GM23338 (cell line): ENCODE measurements around the gene SIRPG. TPM values are rescaled to one million over a fixed set of nuclear protein-coding genes. Genes with fewer than 3 reads are reported as not detected.

Source experiments
- ATAC-seq: fragments of 200-7000 bp; cut with Tn5 transposase; 3 replicates; pipeline ENCODE4 v1.9.1; 2020
- DNase-seq: peaks from one replicate; pipeline ENCODE4 v3.0.0-alpha.2; 2015; ENCODE audit warnings: low spot score
- H2AFZ ChIP-seq: fragments of 200-600 bp; sonication (generic); 2 replicates; pipeline ENCODE4 v1.8.0; 2016; ENCODE audit warnings: antibody characterized with exemption, mild to moderate bottlenecking, moderate library complexity
- H3F3A ChIP-seq: fragments of 200-600 bp; sonication (generic); replicated peaks from 2 replicates; pipeline ENCODE4 v1.8.0; 2017; ENCODE audit warnings: antibody characterized with exemption, mixed run types, low read depth
- H3K27ac ChIP-seq: fragments of 200-600 bp; sonication (generic); 2 replicates; pipeline ENCODE4 v1.6.1; 2016; ENCODE audit warnings: low read depth
- H3K27me3 ChIP-seq: fragments of 200-600 bp; sonication (generic); 2 replicates; pipeline ENCODE4 v1.8.0; 2016; ENCODE audit warnings: mild to moderate bottlenecking, mixed run types, moderate library complexity; ENCODE audit not compliant: insufficient read depth
- H3K36me3 ChIP-seq: fragments of 200-600 bp; sonication (generic); 2 replicates; pipeline ENCODE4 v1.8.0; 2016; ENCODE audit warnings: mild to moderate bottlenecking; ENCODE audit not compliant: insufficient read depth
- H3K4me1 ChIP-seq: fragments of 200-600 bp; sonication (generic); 2 replicates; pipeline ENCODE4 v1.8.0; 2016; ENCODE audit warnings: mild to moderate bottlenecking, moderate library complexity; ENCODE audit not compliant: insufficient read depth
- H3K4me2 ChIP-seq: fragments of 200-600 bp; sonication (generic); 2 replicates; pipeline ENCODE4 v1.7.1; 2017; ENCODE audit warnings: mixed run types
- H3K4me3 ChIP-seq: fragments of 200-600 bp; sonication (generic); 2 replicates; pipeline ENCODE4 v1.6.1; 2016; ENCODE audit warnings: mixed run types
- H3K79me2 ChIP-seq: fragments of 200-600 bp; sonication (generic); replicated peaks from 2 replicates; pipeline ENCODE4 v1.8.0; 2017; ENCODE audit warnings: mild to moderate bottlenecking; ENCODE audit not compliant: insufficient read depth
- H3K9me2 ChIP-seq: fragments of 200-600 bp; sonication (generic); 2 replicates; pipeline ENCODE4 v1.8.0; 2017; ENCODE audit not compliant: insufficient read depth
- H4K20me1 ChIP-seq: fragments of 200-600 bp; sonication (generic); replicated peaks from 2 replicates; pipeline ENCODE4 v1.8.0; 2017; ENCODE audit warnings: mild to moderate bottlenecking; ENCODE audit not compliant: insufficient read depth
- H3K27ac Mint-ChIP-seq: 2 replicates; pipeline ENCODE4 v1.8.0; 2020; ENCODE audit warnings: inconsistent platforms, mild to moderate bottlenecking, moderate library complexity, mixed read lengths
- H3K27me3 Mint-ChIP-seq: 3 replicates; pipeline ENCODE4 v1.8.0; 2022; ENCODE audit warnings: low read depth, mild to moderate bottlenecking, moderate library complexity, mixed read lengths, inconsistent platforms; ENCODE audit not compliant: insufficient read depth, poor library complexity
- H3K36me3 Mint-ChIP-seq: 3 replicates; pipeline ENCODE4 v1.8.0; 2021; ENCODE audit warnings: low read depth, mild to moderate bottlenecking, inconsistent platforms, moderate library complexity, mixed read lengths
- H3K4me1 Mint-ChIP-seq: 3 replicates; pipeline ENCODE4 v1.8.0; 2020; ENCODE audit warnings: mild to moderate bottlenecking, inconsistent platforms, mixed read lengths
- H3K4me3 Mint-ChIP-seq: 3 replicates; pipeline ENCODE4 v1.8.0; 2021; ENCODE audit warnings: moderate library complexity, mild to moderate bottlenecking, inconsistent platforms, mixed read lengths
- H3K9me3 Mint-ChIP-seq: 3 replicates; pipeline ENCODE4 v1.8.0; 2020; ENCODE audit warnings: moderate library complexity, mild to moderate bottlenecking, inconsistent platforms, mixed read lengths
- CREB1 ChIP-seq: fragments of 250-450 bp; sonication (Bioruptor Pico); IDR thresholded peaks from 2 replicates; pipeline ENCODE4 v1.5.0; 2020; ENCODE audit warnings: low read depth, mild to moderate bottlenecking, moderate library complexity
- CTCF ChIP-seq, 2 experiments: fragments of 200-600 bp in 1 of 2; sonication (generic) in 1 of 2; conservative IDR thresholded peaks; 2 replicates each; pipeline versions ENCODE4 v1.5.1 to v1.6.1; 2016 to 2017; ENCODE audit warnings: antibody characterized with exemption in 2 of 2, low read depth in 2 of 2, mild to moderate bottlenecking in 2 of 2, moderate library complexity in 1 of 2
- ETS1 ChIP-seq: IDR thresholded peaks from 2 replicates; pipeline ENCODE4 v1.6.1; 2016; ENCODE audit warnings: antibody characterized with exemption
- EZH2 ChIP-seq: fragments of 200-600 bp; sonication (generic); IDR thresholded peaks from one replicate; pipeline ENCODE4 v1.8.0; 2017; ENCODE audit warnings: antibody characterized with exemption, mild to moderate bottlenecking, low read depth; ENCODE audit not compliant: unreplicated experiment
- EZH2phosphoT487 ChIP-seq: fragments of 200-600 bp; sonication (generic); IDR thresholded peaks from one replicate; pipeline ENCODE4 v1.8.1; 2018; ENCODE audit warnings: antibody characterized with exemption; ENCODE audit not compliant: unreplicated experiment
- JUNB ChIP-seq: IDR thresholded peaks from one replicate; pipeline ENCODE4 v1.6.1; 2016; ENCODE audit warnings: antibody characterized with exemption; ENCODE audit not compliant: unreplicated experiment
- NANOG ChIP-seq: IDR thresholded peaks from 2 replicates; pipeline ENCODE4 v1.6.1; 2016; ENCODE audit warnings: antibody characterized with exemption, borderline replicate concordance
- POLR2AphosphoS5 ChIP-seq: IDR thresholded peaks from 2 replicates; pipeline ENCODE4 v1.6.1; 2016; ENCODE audit warnings: antibody characterized with exemption, low read depth
- STAT1 ChIP-seq: IDR thresholded peaks from one replicate; pipeline ENCODE4 v1.6.1; 2016; ENCODE audit warnings: antibody characterized with exemption; ENCODE audit not compliant: unreplicated experiment
- ZNF114 ChIP-seq: fragments of 250-450 bp; sonication (Bioruptor Pico); IDR thresholded peaks from 2 replicates; pipeline ENCODE4 v1.5.0; 2020; ENCODE audit warnings: mild to moderate bottlenecking, moderate library complexity
- ZNF331 ChIP-seq: fragments of 250-450 bp; sonication (Bioruptor Pico); IDR thresholded peaks from 2 replicates; pipeline ENCODE4 v1.5.0; 2020; ENCODE audit warnings: low read depth, mild to moderate bottlenecking, moderate library complexity
- polyA plus RNA-seq: library from polyadenylated mRNA; unstranded; fragments of >200 nt; fragmentation: Nextera tagmentation; extraction: Ambion mirVana; gene quantifications from 2 replicates; pipeline ENCODE4 v1.2.1, GENCODE V29; 2016
- total RNA-seq: library from RNA; depleted of rRNA; stranded (reverse); fragments of >200 nt; shearing (Covaris generic); gene quantifications from 2 replicates; pipeline ENCODE4 v1.2.3, GENCODE V29; 2014
- TF ChIP-seq, protein P1 (sequence below): IDR thresholded peaks from one replicate; pipeline ENCODE4 v1.6.1; 2018; ENCODE audit warnings: antibody characterized with exemption; ENCODE audit not compliant: unreplicated experiment
- TF ChIP-seq, protein P2 (sequence below): fragments of 250-450 bp; sonication (Bioruptor Pico); IDR thresholded peaks from 2 replicates; pipeline ENCODE4 v1.5.0; 2020; ENCODE audit warnings: mild to moderate bottlenecking, moderate library complexity

SIRPG gene
- total and polyA plus RNA-seq, 2 experiments from 2014 or later: not detected

GRCh38 chr20:1595333-1595732 lies 62.2 kb downstream of the SIRPG start:
- Histone ChIP-seq H3K4me2 (no peak overlapping the region), H4K20me1 (no peaks in the 10 kb centered on the region), H3K27ac (no peak overlapping the region), H3K4me3 (no peak overlapping the region), H3K4me1 (no peaks in the 10 kb centered on the region), H2AFZ (no peak overlapping the region), H3F3A (no peaks in the 10 kb centered on the region), H3K27me3 (no peaks in the 10 kb centered on the region), H3K36me3 (no peaks in the 10 kb centered on the region), H3K79me2 (no peaks in the 10 kb centered on the region), H3K9me2 (no peaks in the 10 kb centered on the region)
- H3K27me3 Mint-ChIP-seq: no peaks in the 10 kb centered on the region
- no peaks in the 10 kb centered on the region for H3K4me1 Mint-ChIP-seq
- TF ChIP-seq ZNF331 (CRISPR knock-in tag) (no peak), ZNF114 (CRISPR knock-in tag) (no peak), EZH2phosphoT487 (no peak), JUNB (no peak), EZH2 (no peak), POLR2AphosphoS5 (no peak), CTCF (conservative IDR thresholded peaks at IDR 0.05; ENCODE audit: low read depth in 2 of 2) (no peak), NANOG (no peak), CREB1 (CRISPR knock-in tag) (no peak), STAT1 (no peak), ETS1 (no peak)
- TF ChIP-seq, protein P1, sequence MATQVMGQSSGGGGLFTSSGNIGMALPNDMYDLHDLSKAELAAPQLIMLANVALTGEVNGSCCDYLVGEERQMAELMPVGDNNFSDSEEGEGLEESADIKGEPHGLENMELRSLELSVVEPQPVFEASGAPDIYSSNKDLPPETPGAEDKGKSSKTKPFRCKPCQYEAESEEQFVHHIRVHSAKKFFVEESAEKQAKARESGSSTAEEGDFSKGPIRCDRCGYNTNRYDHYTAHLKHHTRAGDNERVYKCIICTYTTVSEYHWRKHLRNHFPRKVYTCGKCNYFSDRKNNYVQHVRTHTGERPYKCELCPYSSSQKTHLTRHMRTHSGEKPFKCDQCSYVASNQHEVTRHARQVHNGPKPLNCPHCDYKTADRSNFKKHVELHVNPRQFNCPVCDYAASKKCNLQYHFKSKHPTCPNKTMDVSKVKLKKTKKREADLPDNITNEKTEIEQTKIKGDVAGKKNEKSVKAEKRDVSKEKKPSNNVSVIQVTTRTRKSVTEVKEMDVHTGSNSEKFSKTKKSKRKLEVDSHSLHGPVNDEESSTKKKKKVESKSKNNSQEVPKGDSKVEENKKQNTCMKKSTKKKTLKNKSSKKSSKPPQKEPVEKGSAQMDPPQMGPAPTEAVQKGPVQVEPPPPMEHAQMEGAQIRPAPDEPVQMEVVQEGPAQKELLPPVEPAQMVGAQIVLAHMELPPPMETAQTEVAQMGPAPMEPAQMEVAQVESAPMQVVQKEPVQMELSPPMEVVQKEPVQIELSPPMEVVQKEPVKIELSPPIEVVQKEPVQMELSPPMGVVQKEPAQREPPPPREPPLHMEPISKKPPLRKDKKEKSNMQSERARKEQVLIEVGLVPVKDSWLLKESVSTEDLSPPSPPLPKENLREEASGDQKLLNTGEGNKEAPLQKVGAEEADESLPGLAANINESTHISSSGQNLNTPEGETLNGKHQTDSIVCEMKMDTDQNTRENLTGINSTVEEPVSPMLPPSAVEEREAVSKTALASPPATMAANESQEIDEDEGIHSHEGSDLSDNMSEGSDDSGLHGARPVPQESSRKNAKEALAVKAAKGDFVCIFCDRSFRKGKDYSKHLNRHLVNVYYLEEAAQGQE: no peak
- TF ChIP-seq, protein P2, sequence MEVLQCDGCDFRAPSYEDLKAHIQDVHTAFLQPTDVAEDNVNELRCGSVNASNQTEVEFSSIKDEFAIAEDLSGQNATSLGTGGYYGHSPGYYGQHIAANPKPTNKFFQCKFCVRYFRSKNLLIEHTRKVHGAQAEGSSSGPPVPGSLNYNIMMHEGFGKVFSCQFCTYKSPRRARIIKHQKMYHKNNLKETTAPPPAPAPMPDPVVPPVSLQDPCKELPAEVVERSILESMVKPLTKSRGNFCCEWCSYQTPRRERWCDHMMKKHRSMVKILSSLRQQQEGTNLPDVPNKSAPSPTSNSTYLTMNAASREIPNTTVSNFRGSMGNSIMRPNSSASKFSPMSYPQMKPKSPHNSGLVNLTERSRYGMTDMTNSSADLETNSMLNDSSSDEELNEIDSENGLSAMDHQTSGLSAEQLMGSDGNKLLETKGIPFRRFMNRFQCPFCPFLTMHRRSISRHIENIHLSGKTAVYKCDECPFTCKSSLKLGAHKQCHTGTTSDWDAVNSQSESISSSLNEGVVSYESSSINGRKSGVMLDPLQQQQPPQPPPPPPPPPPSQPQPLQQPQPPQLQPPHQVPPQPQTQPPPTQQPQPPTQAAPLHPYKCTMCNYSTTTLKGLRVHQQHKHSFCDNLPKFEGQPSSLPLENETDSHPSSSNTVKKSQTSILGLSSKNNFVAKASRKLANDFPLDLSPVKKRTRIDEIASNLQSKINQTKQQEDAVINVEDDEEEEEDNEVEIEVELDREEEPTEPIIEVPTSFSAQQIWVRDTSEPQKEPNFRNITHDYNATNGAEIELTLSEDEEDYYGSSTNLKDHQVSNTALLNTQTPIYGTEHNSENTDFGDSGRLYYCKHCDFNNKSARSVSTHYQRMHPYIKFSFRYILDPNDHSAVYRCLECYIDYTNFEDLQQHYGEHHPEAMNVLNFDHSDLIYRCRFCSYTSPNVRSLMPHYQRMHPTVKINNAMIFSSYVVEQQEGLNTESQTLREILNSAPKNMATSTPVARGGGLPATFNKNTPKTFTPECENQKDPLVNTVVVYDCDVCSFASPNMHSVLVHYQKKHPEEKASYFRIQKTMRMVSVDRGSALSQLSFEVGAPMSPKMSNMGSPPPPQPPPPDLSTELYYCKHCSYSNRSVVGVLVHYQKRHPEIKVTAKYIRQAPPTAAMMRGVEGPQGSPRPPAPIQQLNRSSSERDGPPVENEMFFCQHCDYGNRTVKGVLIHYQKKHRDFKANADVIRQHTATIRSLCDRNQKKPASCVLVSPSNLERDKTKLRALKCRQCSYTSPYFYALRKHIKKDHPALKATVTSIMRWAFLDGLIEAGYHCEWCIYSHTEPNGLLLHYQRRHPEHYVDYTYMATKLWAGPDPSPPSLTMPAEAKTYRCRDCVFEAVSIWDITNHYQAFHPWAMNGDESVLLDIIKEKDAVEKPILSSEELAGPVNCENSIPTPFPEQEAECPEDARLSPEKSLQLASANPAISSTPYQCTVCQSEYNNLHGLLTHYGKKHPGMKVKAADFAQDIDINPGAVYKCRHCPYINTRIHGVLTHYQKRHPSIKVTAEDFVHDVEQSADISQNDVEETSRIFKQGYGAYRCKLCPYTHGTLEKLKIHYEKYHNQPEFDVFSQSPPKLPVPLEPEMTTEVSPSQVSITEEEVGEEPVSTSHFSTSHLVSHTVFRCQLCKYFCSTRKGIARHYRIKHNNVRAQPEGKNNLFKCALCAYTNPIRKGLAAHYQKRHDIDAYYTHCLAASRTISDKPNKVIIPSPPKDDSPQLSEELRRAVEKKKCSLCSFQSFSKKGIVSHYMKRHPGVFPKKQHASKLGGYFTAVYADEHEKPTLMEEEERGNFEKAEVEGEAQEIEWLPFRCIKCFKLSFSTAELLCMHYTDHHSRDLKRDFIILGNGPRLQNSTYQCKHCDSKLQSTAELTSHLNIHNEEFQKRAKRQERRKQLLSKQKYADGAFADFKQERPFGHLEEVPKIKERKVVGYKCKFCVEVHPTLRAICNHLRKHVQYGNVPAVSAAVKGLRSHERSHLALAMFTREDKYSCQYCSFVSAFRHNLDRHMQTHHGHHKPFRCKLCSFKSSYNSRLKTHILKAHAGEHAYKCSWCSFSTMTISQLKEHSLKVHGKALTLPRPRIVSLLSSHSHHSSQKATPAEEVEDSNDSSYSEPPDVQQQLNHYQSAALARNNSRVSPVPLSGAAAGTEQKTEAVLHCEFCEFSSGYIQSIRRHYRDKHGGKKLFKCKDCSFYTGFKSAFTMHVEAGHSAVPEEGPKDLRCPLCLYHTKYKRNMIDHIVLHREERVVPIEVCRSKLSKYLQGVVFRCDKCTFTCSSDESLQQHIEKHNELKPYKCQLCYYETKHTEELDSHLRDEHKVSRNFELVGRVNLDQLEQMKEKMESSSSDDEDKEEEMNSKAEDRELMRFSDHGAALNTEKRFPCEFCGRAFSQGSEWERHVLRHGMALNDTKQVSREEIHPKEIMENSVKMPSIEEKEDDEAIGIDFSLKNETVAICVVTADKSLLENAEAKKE: no peak
- no peak overlapping the region for H3K4me3 Mint-ChIP-seq
- no peak for ATAC-seq
- no peak for DNase-seq
- H3K36me3 Mint-ChIP-seq: no peaks in the 10 kb centered on the region
- H3K27ac Mint-ChIP-seq: no peak overlapping the region
- H3K9me3 Mint-ChIP-seq: no peaks in the 10 kb centered on the region
